Measurements from ENCODE around the gene CCDC91.

- TF ChIP-seq CTCF (IDR thresholded peaks at IDR 0.05; ENCODE audit: insufficient read depth, low read length): no peak
- no peak for TF ChIP-seq POLR2AphosphoS5 (IDR thresholded peaks at IDR 0.05; ENCODE audit: low read depth)
- TF ChIP-seq, protein P1, sequence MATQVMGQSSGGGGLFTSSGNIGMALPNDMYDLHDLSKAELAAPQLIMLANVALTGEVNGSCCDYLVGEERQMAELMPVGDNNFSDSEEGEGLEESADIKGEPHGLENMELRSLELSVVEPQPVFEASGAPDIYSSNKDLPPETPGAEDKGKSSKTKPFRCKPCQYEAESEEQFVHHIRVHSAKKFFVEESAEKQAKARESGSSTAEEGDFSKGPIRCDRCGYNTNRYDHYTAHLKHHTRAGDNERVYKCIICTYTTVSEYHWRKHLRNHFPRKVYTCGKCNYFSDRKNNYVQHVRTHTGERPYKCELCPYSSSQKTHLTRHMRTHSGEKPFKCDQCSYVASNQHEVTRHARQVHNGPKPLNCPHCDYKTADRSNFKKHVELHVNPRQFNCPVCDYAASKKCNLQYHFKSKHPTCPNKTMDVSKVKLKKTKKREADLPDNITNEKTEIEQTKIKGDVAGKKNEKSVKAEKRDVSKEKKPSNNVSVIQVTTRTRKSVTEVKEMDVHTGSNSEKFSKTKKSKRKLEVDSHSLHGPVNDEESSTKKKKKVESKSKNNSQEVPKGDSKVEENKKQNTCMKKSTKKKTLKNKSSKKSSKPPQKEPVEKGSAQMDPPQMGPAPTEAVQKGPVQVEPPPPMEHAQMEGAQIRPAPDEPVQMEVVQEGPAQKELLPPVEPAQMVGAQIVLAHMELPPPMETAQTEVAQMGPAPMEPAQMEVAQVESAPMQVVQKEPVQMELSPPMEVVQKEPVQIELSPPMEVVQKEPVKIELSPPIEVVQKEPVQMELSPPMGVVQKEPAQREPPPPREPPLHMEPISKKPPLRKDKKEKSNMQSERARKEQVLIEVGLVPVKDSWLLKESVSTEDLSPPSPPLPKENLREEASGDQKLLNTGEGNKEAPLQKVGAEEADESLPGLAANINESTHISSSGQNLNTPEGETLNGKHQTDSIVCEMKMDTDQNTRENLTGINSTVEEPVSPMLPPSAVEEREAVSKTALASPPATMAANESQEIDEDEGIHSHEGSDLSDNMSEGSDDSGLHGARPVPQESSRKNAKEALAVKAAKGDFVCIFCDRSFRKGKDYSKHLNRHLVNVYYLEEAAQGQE (IDR thresholded peaks at IDR 0.05; ENCODE audit: insufficient replicate concordance, low read depth): no peak
- no peak for TF ChIP-seq GABPA (IDR thresholded peaks at IDR 0.05; ENCODE audit: low read depth)
- TF ChIP-seq SPI1 (IDR thresholded peaks at IDR 0.05; ENCODE audit: borderline replicate concordance, low read depth): no peak
Observed at GRCh38 chr12:28425526-28425925, 235.3 kb downstream of the CCDC91 start.
